HG03039 (cell line): ENCODE data around the gene UNC5B.

Experiments used
- ATAC-seq: cut with Tn5 transposase; IDR thresholded peaks from one replicate; pipeline ENCODE4 v1.9.1; 2021; ENCODE audit warnings: mild to moderate bottlenecking, moderate library complexity; ENCODE audit not compliant: unreplicated experiment

The UNC5B gene

GRCh38 chr10:71237843-71238623 is 25.7 kb downstream of the UNC5B start:
- ATAC-seq, result no peak

GRCh38 chr10:71238626-71239025 is 26.3 kb downstream of the UNC5B start:
- no peak for ATAC-seq

GRCh38 chr10:71239131-71239915 is 27.0 kb downstream of the UNC5B start:
- no peak for ATAC-seq

- ATAC-seq, result no peak
Observed at GRCh38 chr10:71239946-71240795, 27.8 kb downstream of the UNC5B start.

GRCh38 chr10:71241114-71241829 is 28.9 kb downstream of the UNC5B start:
- ATAC-seq, result no peak

- no peak for ATAC-seq
Observed at GRCh38 chr10:71241830-71242621, 29.7 kb downstream of the UNC5B start.

GRCh38 chr10:71242622-71243009 is 30.2 kb downstream of the UNC5B start:
- ATAC-seq, result no peak

GRCh38 chr10:71243756-71244395 is 31.5 kb downstream of the UNC5B start:
- ATAC-seq, result no peak

- no peak for ATAC-seq
Observed at GRCh38 chr10:71244431-71245419, 32.4 kb downstream of the UNC5B start.

GRCh38 chr10:71245420-71246325 is 33.3 kb downstream of the UNC5B start:
- no peak for ATAC-seq

- ATAC-seq, result no peak
Observed at GRCh38 chr10:71246591-71247413, 34.4 kb downstream of the UNC5B start.

- no peak for ATAC-seq
Observed at GRCh38 chr10:71247414-71247705, 35.0 kb downstream of the UNC5B start.

GRCh38 chr10:71247804-71248203 is 35.4 kb downstream of the UNC5B start:
- no peak for ATAC-seq

- ATAC-seq, result no peak
Observed at GRCh38 chr10:71248210-71248609, 35.8 kb downstream of the UNC5B start.

- no peak for ATAC-seq
Observed at GRCh38 chr10:71249996-71250395, 37.6 kb downstream of the UNC5B start.

- no peak for ATAC-seq
Observed at GRCh38 chr10:71250405-71250804, 38.0 kb downstream of the UNC5B start.

GRCh38 chr10:71250842-71251241 is 38.5 kb downstream of the UNC5B start:
- no peak for ATAC-seq
